Activated CD8-positive, alpha-beta memory T cell treated with anti-CD3 and anti-CD28 coated beads for 1 hour (primary cell): ENCODE results near the gene TFDP3.

Experiments
- DNase-seq, 2 donors: peaks; one replicate each; pipeline ENCODE4 v3.0.0-alpha.2; 2020; ENCODE audit warnings: low read depth in 1 of 2; ENCODE audit errors: extremely low read depth in 1 of 2

The TFDP3 gene

GRCh38 chrX:133218329-133218728 lies at the start of gene TFDP3:
TFDP3 (minus strand) TSS chrX:133218354; CDS start chrX:133218259, 95 bp downstream.
- no peak for DNase-seq

- DNase-seq, result no peak
These were observed 49.5 kb upstream of the TFDP3 start for GRCh38 chrX:133267621-133268020.

GRCh38 chrX:133265331-133265730 lies 47.2 kb upstream of the TFDP3 start:
- DNase-seq, result no peak

GRCh38 chrX:133258481-133258880 lies 40.3 kb upstream of the TFDP3 start:
- no peak for DNase-seq

GRCh38 chrX:133254666-133255065 lies 36.5 kb upstream of the TFDP3 start:
- no peak for DNase-seq

GRCh38 chrX:133251204-133251603 lies 33.0 kb upstream of the TFDP3 start:
- DNase-seq, result no peak

GRCh38 chrX:133250184-133251100 lies 32.3 kb upstream of the TFDP3 start:
- DNase-seq, result no peak

GRCh38 chrX:133249266-133250058 lies 31.3 kb upstream of the TFDP3 start:
- no peak for DNase-seq

- no peak for DNase-seq
These were observed 30.0 kb upstream of the TFDP3 start for GRCh38 chrX:133248177-133248576.

- DNase-seq, result no peak
These were observed 28.8 kb upstream of the TFDP3 start for GRCh38 chrX:133246921-133247320.

- DNase-seq, result no peak
These were observed 17.7 kb upstream of the TFDP3 start for GRCh38 chrX:133235830-133236229.

- no peak for DNase-seq
These were observed 14.2 kb upstream of the TFDP3 start for GRCh38 chrX:133232331-133232730.

- DNase-seq, result no peak
These were observed 11.2 kb upstream of the TFDP3 start for GRCh38 chrX:133229361-133229760.

- DNase-seq, result no peak
These were observed 2.4 kb downstream of the TFDP3 start for GRCh38 chrX:133215747-133216146.

GRCh38 chrX:133215017-133215416 lies 3.1 kb downstream of the TFDP3 start:
- no peak for DNase-seq

GRCh38 chrX:133214301-133214700 lies 3.9 kb downstream of the TFDP3 start:
- no peak for DNase-seq

- DNase-seq, result no peak
These were observed 5.0 kb downstream of the TFDP3 start for GRCh38 chrX:133213117-133213516.

GRCh38 chrX:133207751-133208150 lies 10.4 kb downstream of the TFDP3 start:
- DNase-seq, result no peak

- no peak for DNase-seq
These were observed 26.5 kb downstream of the TFDP3 start for GRCh38 chrX:133191739-133192039.

GRCh38 chrX:133190877-133191738 lies 27.0 kb downstream of the TFDP3 start:
- no peak for DNase-seq

- DNase-seq, result no peak
These were observed 29.0 kb downstream of the TFDP3 start for GRCh38 chrX:133189195-133189594.
